H9 (cell line): ENCODE results near the gene INHBC. TPM values are rescaled to one million over a fixed set of nuclear protein-coding genes. Genes with fewer than 3 reads are reported as not detected.

Experiments used
- DNase-seq: peaks from one replicate; pipeline ENCODE4 v3.0.0-alpha.2; 2017
- H2AFZ ChIP-seq: one replicate; pipeline ENCODE4 v1.6.1; 2013; ENCODE audit warnings: mild to moderate bottlenecking, low read length, control low read depth, moderate library complexity
- H2AK5ac ChIP-seq: 2 replicates; pipeline ENCODE4 v1.6.1; 2013; ENCODE audit warnings: low read length, control low read depth, mixed read lengths; ENCODE audit not compliant: insufficient read length
- H2BK120ac ChIP-seq: one replicate; pipeline ENCODE4 v1.6.1; 2013; ENCODE audit warnings: low read depth, mild to moderate bottlenecking, low read length, control low read depth, inconsistent platforms; ENCODE audit not compliant: poor library complexity, severe bottlenecking
- H2BK12ac ChIP-seq: 2 replicates; pipeline ENCODE4 v1.6.1; 2013; ENCODE audit warnings: low read length, control low read depth, mixed read lengths, low read depth; ENCODE audit not compliant: insufficient read length
- H2BK15ac ChIP-seq: 2 replicates; pipeline ENCODE4 v1.6.1; 2013; ENCODE audit warnings: low read depth, low read length, control low read depth
- H2BK20ac ChIP-seq: one replicate; pipeline ENCODE4 v1.6.1; 2013; ENCODE audit warnings: low read depth, mild to moderate bottlenecking, low read length, control low read depth, inconsistent platforms; ENCODE audit not compliant: poor library complexity, severe bottlenecking
- H2BK5ac ChIP-seq: 2 replicates; pipeline ENCODE4 v1.6.1; 2013; ENCODE audit warnings: low read length, control low read depth, mixed read lengths; ENCODE audit not compliant: insufficient read length
- H3K14ac ChIP-seq: 2 replicates; pipeline ENCODE4 v1.6.1; 2013; ENCODE audit warnings: low read length, control low read depth; ENCODE audit not compliant: insufficient read depth
- H3K18ac ChIP-seq: 2 replicates; pipeline ENCODE4 v1.6.1; 2013; ENCODE audit warnings: low read depth, mild to moderate bottlenecking, mixed read lengths, low read length, control low read depth; ENCODE audit not compliant: insufficient read length
- H3K23ac ChIP-seq: 2 replicates; pipeline ENCODE4 v1.6.1; 2013; ENCODE audit warnings: low read length, control low read depth, mixed read lengths, low read depth; ENCODE audit not compliant: insufficient read length
- H3K23me2 ChIP-seq: 2 replicates; pipeline ENCODE4 v1.6.1; 2013; ENCODE audit warnings: low read depth, mild to moderate bottlenecking, mixed read lengths, low read length, control low read depth; ENCODE audit not compliant: insufficient read length, poor library complexity, severe bottlenecking
- H3K27ac ChIP-seq: 2 replicates; pipeline ENCODE4 v1.5.1; 2013; ENCODE audit warnings: low read length, control low read depth, mixed read lengths, low read depth; ENCODE audit not compliant: insufficient read length
- H3K27me3 ChIP-seq: 2 replicates; pipeline ENCODE4 v1.6.1; 2013; ENCODE audit warnings: low read length, control low read depth, inconsistent platforms; ENCODE audit not compliant: insufficient read depth
- H3K4ac ChIP-seq: 2 replicates; pipeline ENCODE4 v1.6.1; 2013; ENCODE audit warnings: low read depth, mild to moderate bottlenecking, control low read depth, inconsistent platforms, low read length, moderate library complexity
- H3K4me1 ChIP-seq: 2 replicates; pipeline ENCODE4 v1.6.1; 2013; ENCODE audit warnings: low read length, control low read depth, inconsistent platforms; ENCODE audit not compliant: insufficient read depth
- H3K4me2 ChIP-seq: 2 replicates; pipeline ENCODE4 v1.6.1; 2013; ENCODE audit warnings: low read length, control low read depth, mixed read lengths; ENCODE audit not compliant: insufficient read length, insufficient read depth
- H3K56ac ChIP-seq: 2 replicates; pipeline ENCODE4 v1.6.1; 2013; ENCODE audit warnings: low read depth, mild to moderate bottlenecking, mixed read lengths, low read length, control low read depth; ENCODE audit not compliant: insufficient read length
- H3K79me1 ChIP-seq: 2 replicates; pipeline ENCODE4 v1.6.1; 2013; ENCODE audit warnings: low read depth, mild to moderate bottlenecking, moderate library complexity, low read length, control low read depth, inconsistent platforms; ENCODE audit not compliant: insufficient read depth, poor library complexity, severe bottlenecking
- H3K79me2 ChIP-seq: 2 replicates; pipeline ENCODE4 v1.6.1; 2013; ENCODE audit warnings: low read length, control low read depth, inconsistent platforms; ENCODE audit not compliant: insufficient read depth
- H3K9ac ChIP-seq: 2 replicates; pipeline ENCODE4 v1.6.1; 2013; ENCODE audit warnings: low read length, control low read depth, mixed read lengths; ENCODE audit not compliant: insufficient read length; ENCODE audit errors: extremely low read depth
- H3K9me3 ChIP-seq: one replicate; pipeline ENCODE4 v1.6.1; 2013; ENCODE audit warnings: low read depth, low read length, inconsistent platforms; ENCODE audit not compliant: control insufficient read depth
- H3T11ph ChIP-seq: one replicate; pipeline ENCODE4 v1.6.1; 2013; ENCODE audit warnings: mild to moderate bottlenecking, low read length, control low read depth, inconsistent platforms
- H4K20me1 ChIP-seq: one replicate; pipeline ENCODE4 v1.6.1; 2013; ENCODE audit not compliant: control insufficient read depth, insufficient read length, insufficient read depth
- H4K5ac ChIP-seq: 2 replicates; pipeline ENCODE4 v1.6.1; 2013; ENCODE audit warnings: low read depth, mild to moderate bottlenecking, mixed read lengths, low read length, control low read depth; ENCODE audit not compliant: insufficient read length
- H4K8ac ChIP-seq: replicated peaks from 2 replicates; pipeline ENCODE4 v1.6.1; 2013; ENCODE audit warnings: low read length, control low read depth, mixed read lengths, low read depth; ENCODE audit not compliant: insufficient read length
- H4K91ac ChIP-seq: 2 replicates; pipeline ENCODE4 v1.6.1; 2013; ENCODE audit warnings: low read depth, mild to moderate bottlenecking, moderate library complexity, mixed read lengths, low read length, control low read depth; ENCODE audit not compliant: insufficient read length
- H3K27ac Mint-ChIP-seq, 3 experiments: 2 replicates in 2 of 3; 3 replicates in 1 of 3; pipeline ENCODE4 v1.8.0; 2020 to 2021; ENCODE audit warnings: mixed read lengths in 3 of 3, mild to moderate bottlenecking in 1 of 3, moderate library complexity in 1 of 3
- H3K27me3 Mint-ChIP-seq: 2 replicates; pipeline ENCODE4 v1.8.0; 2021; ENCODE audit warnings: low read depth, mild to moderate bottlenecking, moderate library complexity, mixed read lengths
- H3K36me3 Mint-ChIP-seq, 3 experiments: 2 replicates in 2 of 3; 3 replicates in 1 of 3; pipeline ENCODE4 v1.8.0; 2020 to 2021; ENCODE audit warnings: low read depth in 3 of 3, mixed read lengths in 3 of 3; ENCODE audit not compliant: insufficient read depth in 1 of 3
- H3K4me1 Mint-ChIP-seq, 2 experiments: 2 replicates each; pipeline ENCODE4 v1.8.0; 2020; ENCODE audit warnings: mixed read lengths in 2 of 2
- H3K4me3 Mint-ChIP-seq, 2 experiments: 2 replicates in 1 of 2; 3 replicates in 1 of 2; pipeline ENCODE4 v1.8.0; 2020 to 2021; ENCODE audit warnings: mild to moderate bottlenecking in 2 of 2, mixed read lengths in 2 of 2, moderate library complexity in 1 of 2
- H3K9me3 Mint-ChIP-seq, 2 experiments: 2 replicates in 1 of 2; 3 replicates in 1 of 2; pipeline ENCODE4 v1.8.0; 2020; ENCODE audit warnings: mild to moderate bottlenecking in 2 of 2, mixed read lengths in 2 of 2, moderate library complexity in 1 of 2
- CTCF ChIP-seq: fragments of 200-600 bp; sonication (generic); conservative IDR thresholded peaks from 3 replicates; pipeline ENCODE4 v1.8.0; 2021; ENCODE audit warnings: antibody characterized with exemption, mild to moderate bottlenecking
- WGBS: extraction: QIAGEN DNeasy Blood & Tissue Kit; methylation state at CpG from one replicate; pipeline ENCODE4 v1.1.7; 2013; ENCODE audit warnings: missing lambda C conversion rate, low lambda C conversion rate, mixed read lengths; ENCODE audit not compliant: insufficient read length; ENCODE audit errors: extremely low coverage; 5-methylcytosine and 5-hydroxymethylcytosine counted together
- total RNA-seq: library from RNA; stranded (reverse); gene quantifications from 2 replicates; pipeline ENCODE4 v1.2.1, GENCODE V29; 2021

Gene INHBC
- total RNA-seq, 1 experiment from 2014 or later, result not detected

- H3K4ac ChIP-seq, result no peak overlapping the region
- H3K4me2 ChIP-seq, result peak overlapping the region; percentile 63
- H4K20me1 ChIP-seq, result no peaks in the 10 kb centered on the region
- H3K79me1 ChIP-seq, result no peaks in the 10 kb centered on the region
- no peak overlapping the region for H2BK20ac ChIP-seq
- Mint-ChIP-seq H3K4me1 (peaks cover 37 to 41% of the 10 kb centered on the region in 2 experiments), H3K4me3 (peak overlapping the region; percentile 91 to 99), H3K27ac (peak overlapping the region; percentile 68 to 86 (median 74)), H3K36me3 (peaks cover 0 to 14% (median 8%) of the 10 kb centered on the region in 3 experiments; a peak in 6 of 7 replicates), H3K27me3 (peaks cover 27% of the 10 kb centered on the region), H3K9me3 (no peaks in the 10 kb centered on the region)
- no peak overlapping the region for H3K56ac ChIP-seq
- H3K27ac ChIP-seq, result no peak overlapping the region
- H2BK15ac ChIP-seq, result no peak overlapping the region
- no peaks in the 10 kb centered on the region for H3K4me1 ChIP-seq
- H4K5ac ChIP-seq, result no peak overlapping the region
- no peak for DNase-seq
- H3K79me2 ChIP-seq, result no peaks in the 10 kb centered on the region
- H2BK5ac ChIP-seq, result no peak overlapping the region
- H3K23ac ChIP-seq, result no peak overlapping the region
- H3K18ac ChIP-seq, result no peak overlapping the region
- H2AK5ac ChIP-seq, result no peak overlapping the region
- no peak overlapping the region for H4K8ac ChIP-seq
- H2BK120ac ChIP-seq, result no peak overlapping the region
- no CpG with 5 or more reads among the region's 6 CpGs for WGBS
- peaks cover 30% of the 10 kb centered on the region for H3K23me2 ChIP-seq
- H4K91ac ChIP-seq, result no peak overlapping the region
- no peak overlapping the region for H3K14ac ChIP-seq
- TF ChIP-seq CTCF, result no peak
- no peak overlapping the region for H2AFZ ChIP-seq
- no peak overlapping the region for H3K9ac ChIP-seq
- no peaks in the 10 kb centered on the region for H3K27me3 ChIP-seq
- H3K9me3 ChIP-seq, result no peaks in the 10 kb centered on the region
- H2BK12ac ChIP-seq, result no peak overlapping the region
- H3T11ph ChIP-seq, result no peak overlapping the region
Observed at GRCh38 chr12:57460468-57460784, 25.8 kb downstream of the INHBC start.
